ENCODE measurements around the gene PEAR1. TPM values are rescaled to one million over a fixed set of nuclear protein-coding genes. Genes with fewer than 3 reads are reported as not detected.

The PEAR1 gene
- polyA plus RNA-seq, 3 donors: not detected

- H3K36me3 ChIP-seq (replicated peaks in 1 of 2; ENCODE audit: control insufficient read depth in 1 of 2, insufficient read depth in 2 of 2, low read length in 2 of 2): no peaks in the 10 kb centered on the region
- peaks cover 4 to 7% (median 7%) of the 10 kb centered on the region in 3 donors for H3K27me3 Mint-ChIP-seq (ENCODE audit: low read depth in 3 of 3)
- peaks cover 15% of the 10 kb centered on the region for H3K4me1 Mint-ChIP-seq
- H3K27ac Mint-ChIP-seq: no peak overlapping the region
- WGBS (ENCODE audit: insufficient coverage): 98% methylated on average over 11 of the region's 19 CpGs
- H3K4me1 ChIP-seq (ENCODE audit: control insufficient read depth in 1 of 2, insufficient read depth in 2 of 2, low read length in 2 of 2): peaks cover 7 to 10% of the 10 kb centered on the region in 2 donors
- no peak overlapping the region for H2AFZ ChIP-seq (ENCODE audit: insufficient read depth, low read depth, low read length, poor library complexity, severe bottlenecking)
- peaks cover 0 to 3% (median 0%) of the 10 kb centered on the region in 7 donors for H3K9me3 Mint-ChIP-seq
- H3K9me3 ChIP-seq (replicated peaks in 1 of 2; ENCODE audit: control insufficient read depth in 1 of 2, insufficient read depth in 1 of 2, low read length in 2 of 2): no peaks in the 10 kb centered on the region
- H3K9ac ChIP-seq (ENCODE audit: insufficient read depth, low read length, poor library complexity, severe bottlenecking): no peak overlapping the region
- intact Hi-C loops (cut with micrococcal nuclease): no loop called here
- H3K36me3 Mint-ChIP-seq: no peaks in the 10 kb centered on the region
- TF ChIP-seq, protein P1, sequence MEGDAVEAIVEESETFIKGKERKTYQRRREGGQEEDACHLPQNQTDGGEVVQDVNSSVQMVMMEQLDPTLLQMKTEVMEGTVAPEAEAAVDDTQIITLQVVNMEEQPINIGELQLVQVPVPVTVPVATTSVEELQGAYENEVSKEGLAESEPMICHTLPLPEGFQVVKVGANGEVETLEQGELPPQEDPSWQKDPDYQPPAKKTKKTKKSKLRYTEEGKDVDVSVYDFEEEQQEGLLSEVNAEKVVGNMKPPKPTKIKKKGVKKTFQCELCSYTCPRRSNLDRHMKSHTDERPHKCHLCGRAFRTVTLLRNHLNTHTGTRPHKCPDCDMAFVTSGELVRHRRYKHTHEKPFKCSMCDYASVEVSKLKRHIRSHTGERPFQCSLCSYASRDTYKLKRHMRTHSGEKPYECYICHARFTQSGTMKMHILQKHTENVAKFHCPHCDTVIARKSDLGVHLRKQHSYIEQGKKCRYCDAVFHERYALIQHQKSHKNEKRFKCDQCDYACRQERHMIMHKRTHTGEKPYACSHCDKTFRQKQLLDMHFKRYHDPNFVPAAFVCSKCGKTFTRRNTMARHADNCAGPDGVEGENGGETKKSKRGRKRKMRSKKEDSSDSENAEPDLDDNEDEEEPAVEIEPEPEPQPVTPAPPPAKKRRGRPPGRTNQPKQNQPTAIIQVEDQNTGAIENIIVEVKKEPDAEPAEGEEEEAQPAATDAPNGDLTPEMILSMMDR (IDR thresholded peaks at IDR 0.05): no peak
- no peak overlapping the region for H3K4me2 ChIP-seq (replicated peaks; ENCODE audit: extremely low read depth, low read length, poor library complexity, severe bottlenecking)
- H3K27me3 ChIP-seq (ENCODE audit: control insufficient read depth in 2 of 2, insufficient read depth in 2 of 2, low read length in 2 of 2): no peaks in the 10 kb centered on the region
- H3K27ac ChIP-seq (ENCODE audit: low read depth in 1 of 2, low read length in 2 of 2): no peak overlapping the region
- H4K20me1 ChIP-seq (ENCODE audit: insufficient read depth, low read length): no peaks in the 10 kb centered on the region
- H3K4me3 ChIP-seq (replicated peaks in 1 of 3; ENCODE audit: low read depth in 2 of 3, low read length in 3 of 3): no peak overlapping the region
- H3K79me2 ChIP-seq (ENCODE audit: insufficient read depth, low read length): no peaks in the 10 kb centered on the region
- DNase-seq: no peak
- no peak overlapping the region for H3K4me3 Mint-ChIP-seq
These were observed 10.9 kb downstream of the PEAR1 start for GRCh38 chr1:156904187-156904959.

DNA sequence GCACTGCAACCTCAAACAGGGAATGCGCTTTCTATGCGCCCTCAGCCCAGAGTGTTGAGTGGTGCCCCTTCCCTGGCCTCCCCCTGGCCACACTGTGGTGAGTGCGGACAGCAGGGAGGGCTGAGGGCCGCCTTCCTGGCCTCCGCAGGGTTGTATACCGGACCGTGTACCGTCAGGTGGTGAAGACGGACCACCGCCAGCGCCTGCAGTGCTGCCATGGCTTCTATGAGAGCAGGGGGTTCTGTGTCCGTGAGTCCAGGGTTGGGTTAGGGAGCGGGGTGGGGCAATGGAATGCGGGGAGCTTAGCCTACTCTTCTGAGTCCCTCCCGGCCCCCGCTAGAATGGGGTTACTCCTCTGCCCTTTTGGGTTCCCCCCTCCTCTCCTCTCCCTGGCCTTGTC lies 11.7 kb downstream of the PEAR1 start:
- Mint-ChIP-seq H3K36me3 (no peaks in the 10 kb centered on the region), H3K27ac (no peak overlapping the region), H3K4me1 (peaks cover 15% of the 10 kb centered on the region), H3K9me3 (peaks cover 0 to 3% (median 0%) of the 10 kb centered on the region in 7 donors), H3K4me3 (no peak overlapping the region), H3K27me3 (ENCODE audit: low read depth in 3 of 3) (peaks cover 3 to 7% (median 6%) of the 10 kb centered on the region in 3 donors)
- Histone ChIP-seq H3K27me3 (ENCODE audit: control insufficient read depth in 2 of 2, insufficient read depth in 2 of 2, low read length in 2 of 2) (no peaks in the 10 kb centered on the region), H3K9ac (ENCODE audit: insufficient read depth, low read length, poor library complexity, severe bottlenecking) (no peak overlapping the region), H3K4me1 (ENCODE audit: control insufficient read depth in 1 of 2, insufficient read depth in 2 of 2, low read length in 2 of 2) (peaks cover 7 to 10% of the 10 kb centered on the region in 2 donors), H3K9me3 (replicated peaks in 1 of 2; ENCODE audit: control insufficient read depth in 1 of 2, insufficient read depth in 1 of 2, low read length in 2 of 2) (no peaks in the 10 kb centered on the region), H3K27ac (ENCODE audit: low read depth in 1 of 2, low read length in 2 of 2) (no peak overlapping the region), H3K36me3 (replicated peaks in 1 of 2; ENCODE audit: control insufficient read depth in 1 of 2, insufficient read depth in 2 of 2, low read length in 2 of 2) (no peaks in the 10 kb centered on the region), H4K20me1 (ENCODE audit: insufficient read depth, low read length) (no peaks in the 10 kb centered on the region), H2AFZ (ENCODE audit: insufficient read depth, low read depth, low read length, poor library complexity, severe bottlenecking) (no peak overlapping the region), H3K4me2 (replicated peaks; ENCODE audit: extremely low read depth, low read length, poor library complexity, severe bottlenecking) (no peak overlapping the region), H3K4me3 (replicated peaks in 1 of 3; ENCODE audit: low read depth in 2 of 3, low read length in 3 of 3) (no peak overlapping the region), H3K79me2 (ENCODE audit: insufficient read depth, low read length) (no peaks in the 10 kb centered on the region)
- DNase-seq: no peak
- WGBS (ENCODE audit: insufficient coverage): 89% methylated on average over 12 of the region's 16 CpGs
- intact Hi-C loops (cut with micrococcal nuclease): no loop called here
- TF ChIP-seq, protein P1 (IDR thresholded peaks at IDR 0.05): no peak

Measured in CD14-positive monocyte (primary cell).